A172 (cell line): ENCODE data around the gene SLC10A1. TPM values are rescaled to one million over a fixed set of nuclear protein-coding genes. Genes with fewer than 3 reads are reported as not detected.
"Not testable (repeated sequence)": the region's sequence is repeated elsewhere in the genome, so short reads cannot be mapped to it uniquely, and the experiment has no call there.

Source experiments
- DNase-seq: peaks from one replicate; pipeline ENCODE4 v3.0.0-alpha.2; 2015; ENCODE audit warnings: low spot score
- total RNA-seq: library from RNA; depleted of rRNA; stranded (reverse); fragments of >200 nt; shearing (Covaris generic); gene quantifications from 2 replicates; pipeline ENCODE4 v1.2.3, GENCODE V29; 2014; rRNA removed

SLC10A1 gene
- 0.03 TPM in 1 of 2 replicates, not detected in the other for total RNA-seq

GRCh38 chr14:69796797-69797500 is at the start of gene SLC10A1:
SLC10A1 (minus strand) TSS chr14:69797241; CDS start chr14:69797155, 86 bp downstream.
- DNase-seq = no peak

DNA sequence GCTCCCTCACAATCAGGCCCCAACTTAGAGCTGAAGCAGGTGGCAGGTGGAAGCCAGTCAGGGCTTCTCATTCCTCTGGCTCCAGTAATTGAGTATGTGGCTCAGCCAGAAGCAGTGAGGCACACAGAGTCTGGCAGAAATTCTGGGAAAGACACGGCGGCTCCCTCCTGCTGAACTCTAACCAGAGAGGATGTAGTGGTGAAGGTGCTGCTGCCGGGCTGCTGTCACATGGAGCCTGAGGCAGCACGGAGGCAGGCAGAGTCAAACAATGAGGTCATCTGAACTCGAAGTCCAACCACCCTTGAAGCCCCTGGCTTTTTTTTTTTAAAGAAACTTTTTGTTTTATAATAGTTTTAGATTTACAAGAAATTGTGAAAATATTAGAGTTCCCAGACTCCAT is 48.7 kb upstream of the SLC10A1 start:
- no peak for DNase-seq

- DNase-seq = no peak
These were observed 48.1 kb upstream of the SLC10A1 start for GRCh38 chr14:69845050-69845581.

DNA sequence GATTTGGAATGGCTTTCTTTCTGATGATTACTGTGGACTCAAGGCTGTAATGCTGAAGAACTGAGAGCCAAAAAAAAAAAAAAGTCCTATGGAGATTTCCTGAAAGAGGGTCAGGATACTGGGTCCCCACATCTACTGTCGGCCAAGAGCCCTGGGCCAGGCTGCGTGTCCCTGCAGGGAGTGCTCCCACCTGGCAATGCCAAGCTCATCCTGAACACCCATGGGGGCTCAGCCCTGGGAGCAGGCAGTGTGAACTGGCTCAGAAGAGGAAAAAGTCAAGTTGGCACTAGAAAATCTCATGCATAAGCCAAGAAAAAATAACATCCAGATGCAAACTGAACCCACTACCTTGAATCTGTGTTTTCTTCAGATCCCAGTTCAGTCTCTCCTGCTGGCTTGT is 47.1 kb upstream of the SLC10A1 start:
- no peak for DNase-seq

DNA sequence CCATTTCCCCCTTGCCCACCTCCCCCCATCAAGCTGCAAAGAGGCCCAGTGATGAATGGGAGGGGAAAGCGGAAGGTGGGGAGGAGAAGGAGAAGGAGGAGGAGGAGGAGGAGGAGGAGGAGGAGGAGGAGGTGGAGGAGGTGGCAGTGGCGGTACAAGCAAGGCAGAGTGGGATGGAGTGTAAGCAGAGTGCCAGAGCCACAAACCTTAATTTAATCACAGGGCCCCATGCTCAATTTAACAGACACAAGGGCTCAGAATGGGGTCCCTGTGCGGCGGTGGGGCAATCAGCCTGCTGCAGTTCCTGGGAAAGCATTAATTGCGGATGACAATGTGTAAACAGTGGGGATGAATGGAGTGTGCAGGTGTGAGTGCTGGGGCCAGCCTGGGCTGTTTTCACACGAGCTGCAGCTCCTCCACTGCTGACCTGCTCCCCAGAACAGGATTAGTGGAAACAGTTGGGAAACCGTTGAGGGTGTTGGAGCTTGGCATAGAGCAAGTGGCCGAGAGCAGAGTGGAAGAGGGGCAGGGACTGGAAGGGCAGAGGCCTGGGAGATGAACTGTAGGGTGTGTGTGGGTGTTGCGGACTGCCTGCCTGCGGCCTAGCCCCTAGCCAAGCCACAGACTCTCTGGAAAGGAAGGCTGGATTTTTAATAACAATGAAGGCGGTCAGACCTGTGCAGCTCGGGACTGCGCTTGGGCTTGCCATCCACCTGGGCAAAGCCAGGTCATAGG is 45.8 kb upstream of the SLC10A1 start:
- DNase-seq = no peak

GRCh38 chr14:69841656-69842055 is 44.6 kb upstream of the SLC10A1 start:
- no peak for DNase-seq

GRCh38 chr14:69839661-69840060 is 42.6 kb upstream of the SLC10A1 start:
- DNase-seq = no peak

GRCh38 chr14:69838881-69839416 is 41.9 kb upstream of the SLC10A1 start:
- no peak for DNase-seq

GRCh38 chr14:69828879-69829278 is 31.8 kb upstream of the SLC10A1 start:
- DNase-seq = no peak

GRCh38 chr14:69828354-69828753 is 31.3 kb upstream of the SLC10A1 start:
- DNase-seq = no peak

DNA sequence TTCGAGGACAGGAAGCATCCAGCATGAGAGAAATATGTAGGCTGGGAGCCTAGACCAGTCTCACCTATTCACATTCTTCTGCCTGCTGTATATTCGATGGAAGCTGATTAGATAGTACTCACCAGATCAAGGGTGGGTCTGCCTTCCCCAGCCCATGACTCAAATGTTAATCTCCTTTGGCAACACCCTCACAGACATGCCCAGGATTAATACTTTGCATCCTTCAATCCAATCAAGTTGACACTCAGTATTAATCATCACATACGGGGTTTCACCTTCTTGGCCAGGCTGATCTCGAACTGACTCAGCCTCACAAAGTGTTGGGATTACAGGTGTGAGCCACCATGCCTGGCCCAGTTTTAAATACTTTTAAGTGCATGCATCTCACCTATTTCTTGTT is 30.5 kb upstream of the SLC10A1 start:
- no peak for DNase-seq

- no peak for DNase-seq
These were observed 25.4 kb upstream of the SLC10A1 start for GRCh38 chr14:69822456-69822855.

GRCh38 chr14:69820991-69821390 is 23.9 kb upstream of the SLC10A1 start:
- DNase-seq = no peak

- DNase-seq = no peak
These were observed 22.6 kb upstream of the SLC10A1 start for GRCh38 chr14:69819607-69820006.

GRCh38 chr14:69818758-69819191 is 21.7 kb upstream of the SLC10A1 start:
- peak; percentile 43 for DNase-seq

DNA sequence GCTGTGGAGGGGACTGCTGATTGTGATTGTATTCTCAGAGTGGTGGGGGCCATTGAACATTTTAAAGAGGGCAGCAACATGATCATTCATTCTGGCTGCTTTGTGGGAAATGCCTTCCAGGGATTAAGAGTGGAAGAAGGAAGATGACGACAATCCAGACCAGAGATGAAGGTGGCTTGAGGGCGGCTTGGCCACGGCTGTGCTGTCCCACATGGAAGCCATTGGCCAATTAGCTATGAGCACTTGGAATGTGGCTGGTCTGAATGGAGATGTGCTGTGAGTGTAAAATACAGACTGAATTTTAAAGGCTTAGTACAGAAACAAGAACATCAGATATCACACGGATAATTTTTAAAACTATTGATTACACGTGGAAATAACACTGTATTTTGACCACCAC is 19.2 kb upstream of the SLC10A1 start:
- no peak for DNase-seq

DNA sequence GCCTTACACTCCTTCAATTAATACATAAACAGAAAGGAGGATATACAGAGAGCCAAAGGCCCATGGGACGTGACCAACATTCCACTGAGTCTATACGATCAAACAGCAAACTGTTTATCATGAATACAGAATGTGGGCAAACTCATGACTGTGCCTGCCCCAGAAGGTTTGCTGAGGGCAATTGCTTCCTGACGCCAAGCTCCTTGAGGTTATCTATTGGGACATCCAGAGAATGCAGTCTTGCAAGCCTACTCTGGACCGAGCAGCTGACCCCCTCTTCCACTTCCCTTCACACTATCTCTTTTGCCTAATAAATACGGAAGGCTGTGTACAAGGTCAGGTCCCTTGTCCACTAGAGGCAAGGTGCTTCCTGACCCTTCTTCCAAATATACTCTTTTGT is 18.5 kb upstream of the SLC10A1 start:
- DNase-seq = no peak

DNA sequence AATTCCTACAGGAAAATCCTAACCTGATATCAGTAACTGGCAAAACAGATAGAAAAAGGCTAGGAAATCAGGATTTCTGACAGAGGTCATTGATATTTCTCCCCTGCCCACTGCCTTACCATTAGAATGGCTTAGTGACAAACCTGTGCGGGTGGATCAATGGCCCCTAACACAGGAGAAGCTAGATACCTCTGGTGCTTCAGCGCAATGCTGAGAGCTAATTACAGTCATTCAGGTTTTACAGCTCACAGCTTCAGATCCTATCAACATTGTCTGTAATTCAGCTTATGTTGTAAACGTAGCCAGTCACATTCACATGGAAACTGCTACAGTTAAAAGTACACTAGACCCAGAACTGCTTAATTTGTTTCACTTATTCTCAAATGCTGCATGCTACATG is 17.4 kb upstream of the SLC10A1 start:
- no peak for DNase-seq

- DNase-seq = not testable (repeated sequence)
These were observed 16.3 kb upstream of the SLC10A1 start for GRCh38 chr14:69813346-69813745.

- no peak for DNase-seq
These were observed 15.7 kb upstream of the SLC10A1 start for GRCh38 chr14:69812711-69813110.

- DNase-seq = no peak
These were observed 14.8 kb upstream of the SLC10A1 start for GRCh38 chr14:69811868-69812252.

DNA sequence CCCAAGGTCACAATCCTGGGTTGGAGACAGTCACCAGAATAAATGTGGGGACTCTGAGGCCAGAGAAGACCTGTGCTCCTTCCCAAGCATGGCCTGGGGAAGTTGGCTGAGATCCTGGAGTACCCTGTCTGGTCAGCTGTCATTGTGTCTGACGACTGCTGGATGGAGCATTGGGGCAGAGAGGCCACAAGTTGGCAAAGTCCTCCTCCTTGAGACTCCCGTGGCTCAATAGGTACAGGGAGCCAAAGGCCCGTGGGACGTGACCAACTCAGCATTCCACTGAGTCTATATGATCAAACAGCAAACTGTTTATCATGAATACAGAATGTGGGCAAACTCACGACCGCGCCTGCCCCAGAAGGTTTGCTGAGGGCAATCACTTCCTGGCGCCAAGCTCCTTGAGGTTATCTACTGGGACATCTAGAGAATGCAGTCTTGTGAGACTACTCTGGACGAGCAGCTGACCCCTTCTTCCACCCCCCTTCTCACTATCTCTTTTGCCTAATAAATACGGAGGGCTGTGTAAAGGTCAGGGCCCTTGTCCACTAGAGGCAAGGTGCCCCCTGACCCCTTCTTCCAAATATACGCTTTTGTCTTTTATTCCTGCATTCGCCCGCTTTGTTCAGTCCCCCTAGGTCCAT is 14.3 kb upstream of the SLC10A1 start:
- no peak for DNase-seq
